HS-5 (cell line): ENCODE results near the gene ZNF729.
"Not testable (repeated sequence)": the region's sequence is repeated elsewhere in the genome, so short reads cannot be mapped to it uniquely, and the experiment has no call there.

ENCODE experiments used
- DNase-seq: peaks from one replicate; pipeline ENCODE4 v3.0.0-alpha.2; 2012; ENCODE audit warnings: low read depth

Gene ZNF729

DNA sequence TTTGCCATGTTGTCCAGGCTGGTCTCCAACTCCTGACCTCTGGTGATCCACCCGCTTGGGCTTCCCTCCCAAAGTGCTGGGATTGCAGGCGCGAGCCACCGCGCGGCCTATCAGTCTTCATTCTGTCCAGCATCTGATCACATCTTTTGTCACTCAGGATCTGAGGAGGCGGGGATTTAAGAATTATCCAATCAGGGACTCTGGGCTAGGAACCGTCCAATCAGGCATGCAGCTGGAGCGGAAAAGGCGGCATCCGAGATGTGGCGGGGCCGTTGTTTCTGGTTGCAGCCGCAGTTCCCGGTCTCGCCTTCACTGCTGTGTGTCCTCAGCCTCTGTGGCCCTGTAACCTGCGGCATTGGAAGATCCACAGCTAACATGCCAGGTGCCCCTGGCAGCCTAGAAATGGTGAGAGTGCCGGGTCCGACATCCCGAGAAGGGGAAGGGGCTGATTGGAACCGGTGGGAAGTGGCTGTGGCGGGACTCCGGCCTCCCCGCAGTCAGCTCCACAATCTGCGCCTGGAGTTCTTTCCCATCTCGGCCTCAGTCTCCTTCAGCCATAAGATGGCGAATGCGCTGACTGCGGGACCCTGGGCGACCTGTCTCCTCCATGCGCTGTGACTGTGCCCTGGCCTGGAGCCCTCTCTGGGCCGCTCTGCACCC is at the start of gene ZNF729:
TSS of gene ZNF729 (plus strand) at position 291 of the 660 bp plus-strand sequence. CDS start at position 376, 85 bp downstream.
- no peak for DNase-seq

DNA sequence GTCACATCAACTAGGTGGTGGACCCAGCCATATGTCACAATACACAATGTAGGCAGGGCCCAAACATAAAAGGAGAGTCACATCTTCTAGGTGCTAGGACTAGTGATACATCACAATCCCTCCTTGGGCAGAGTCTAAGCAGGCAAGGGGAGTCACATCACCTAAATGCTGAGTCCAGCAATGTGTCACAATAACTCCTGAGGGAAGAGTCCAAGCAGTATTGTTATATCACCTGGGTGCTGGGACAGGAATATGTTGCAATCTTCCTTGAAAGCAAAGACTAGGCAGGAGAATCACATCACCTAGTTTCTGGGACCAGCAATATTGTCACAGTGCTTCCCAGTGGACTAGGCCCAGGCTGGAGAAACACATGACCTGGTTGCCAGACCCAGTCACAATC is 29.4 kb upstream of the ZNF729 start:
- DNase-seq: no peak

- no peak for DNase-seq
Observed at GRCh38 chr19:22257381-22257780, 28.9 kb upstream of the ZNF729 start.

DNA sequence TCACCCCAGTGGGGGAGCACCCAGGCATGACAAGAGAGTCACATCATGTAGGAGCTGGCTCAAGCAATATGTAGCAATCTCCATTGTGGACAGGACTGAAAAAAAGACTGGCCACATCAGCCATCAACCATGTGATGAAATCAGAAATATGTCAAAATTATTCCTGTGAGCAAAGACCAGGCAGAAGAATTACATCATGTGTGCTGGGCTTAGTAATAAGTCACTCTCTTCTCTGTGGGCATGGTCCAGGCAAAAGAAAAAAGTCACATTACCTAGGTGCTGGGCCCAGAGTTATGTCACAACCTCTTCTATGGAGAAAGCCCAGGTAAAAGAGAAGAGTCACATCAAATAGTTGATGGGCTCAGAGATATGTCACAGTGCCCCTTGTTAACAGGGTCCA is 28.3 kb upstream of the ZNF729 start:
- DNase-seq: no peak

GRCh38 chr19:22260499-22260898 is 25.7 kb upstream of the ZNF729 start:
- no peak for DNase-seq

DNA sequence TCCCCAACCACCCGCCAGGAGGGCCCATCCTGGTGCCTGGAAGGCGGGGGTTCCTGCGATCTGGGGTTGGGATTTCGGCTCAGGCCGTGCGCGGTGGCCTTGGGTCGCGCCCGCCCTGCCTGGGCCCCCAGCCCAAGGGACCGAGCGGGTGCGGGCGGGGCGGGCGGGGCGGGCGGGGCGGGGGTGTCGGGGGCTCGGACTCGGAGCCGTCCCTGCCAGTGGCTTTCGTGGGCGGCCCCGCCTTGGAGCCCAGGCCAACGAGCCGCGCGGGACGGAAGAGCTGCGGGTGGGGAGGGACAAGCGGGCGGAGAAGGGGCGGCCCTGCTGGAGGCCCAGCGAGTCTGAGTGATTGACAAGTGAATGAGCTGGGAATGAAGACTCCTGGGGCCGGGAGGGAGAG is 24.6 kb upstream of the ZNF729 start:
- DNase-seq: no peak

- no peak for DNase-seq
Observed at GRCh38 chr19:22263121-22263520, 23.1 kb upstream of the ZNF729 start.

DNA sequence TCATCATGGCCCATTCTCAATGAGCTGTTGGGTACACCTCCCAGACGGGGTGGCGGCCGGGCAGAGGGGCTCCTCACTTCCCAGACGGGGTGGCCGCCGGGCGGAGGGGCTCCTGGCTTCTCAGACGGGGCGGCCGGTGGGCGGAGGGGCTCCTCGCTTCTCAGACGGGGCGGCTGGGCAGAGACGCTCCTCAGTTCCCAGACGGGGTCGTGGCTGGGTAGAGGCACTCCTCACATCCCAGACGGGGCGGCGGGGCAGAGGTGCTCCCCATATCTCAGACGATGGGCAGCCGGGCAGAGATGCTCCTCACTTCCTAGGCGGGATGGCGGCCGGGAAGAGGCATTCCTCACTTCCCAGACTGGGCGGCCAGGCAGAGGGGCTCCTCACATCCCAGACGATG is 35.3 kb downstream of the ZNF729 start:
- DNase-seq: not testable (repeated sequence)

GRCh38 chr19:22326219-22326618 is 40.0 kb downstream of the ZNF729 start:
- DNase-seq: no peak

DNA sequence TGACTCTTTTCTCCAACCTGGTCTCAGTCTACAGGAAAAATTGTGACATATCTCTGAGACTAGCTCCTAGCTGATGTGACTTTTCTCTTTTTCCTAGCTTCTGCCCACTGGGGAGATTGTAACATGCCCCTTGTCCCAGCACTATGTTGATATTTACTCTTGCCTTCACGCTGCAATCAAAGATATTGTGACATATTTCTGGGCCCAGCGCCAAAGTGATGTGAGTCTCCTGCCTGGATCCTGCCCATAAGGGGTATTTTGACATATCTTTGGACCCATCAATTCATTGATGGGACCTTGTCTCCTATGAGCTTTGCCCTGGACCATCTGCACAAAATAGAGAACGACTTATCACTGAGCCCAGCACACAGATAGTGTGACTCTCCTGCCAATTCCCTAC is 41.1 kb downstream of the ZNF729 start:
- no peak for DNase-seq

- no peak for DNase-seq
Observed at GRCh38 chr19:22331521-22331920, 45.3 kb downstream of the ZNF729 start.

GRCh38 chr19:22332924-22333323 is 46.7 kb downstream of the ZNF729 start:
- DNase-seq: no peak

DNA sequence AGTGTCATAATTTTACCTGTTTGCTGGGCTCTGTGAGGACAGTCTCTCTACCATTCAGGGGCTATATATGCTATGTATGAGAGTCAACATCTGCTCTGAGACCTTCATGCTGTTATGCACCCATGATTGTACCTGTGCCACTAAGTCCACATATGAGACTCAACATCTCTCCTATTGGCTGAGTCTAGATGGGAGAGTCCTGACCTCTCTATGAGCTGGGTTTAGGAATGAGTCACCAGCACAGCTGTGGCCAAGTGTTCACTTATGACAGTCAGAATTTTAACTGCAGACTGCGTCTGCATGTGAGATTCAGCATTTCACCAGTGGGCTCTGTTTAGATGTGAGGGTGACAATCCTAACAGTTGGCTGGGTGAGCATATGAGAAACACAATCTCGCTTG is 49.5 kb downstream of the ZNF729 start:
- DNase-seq: no peak

DNA sequence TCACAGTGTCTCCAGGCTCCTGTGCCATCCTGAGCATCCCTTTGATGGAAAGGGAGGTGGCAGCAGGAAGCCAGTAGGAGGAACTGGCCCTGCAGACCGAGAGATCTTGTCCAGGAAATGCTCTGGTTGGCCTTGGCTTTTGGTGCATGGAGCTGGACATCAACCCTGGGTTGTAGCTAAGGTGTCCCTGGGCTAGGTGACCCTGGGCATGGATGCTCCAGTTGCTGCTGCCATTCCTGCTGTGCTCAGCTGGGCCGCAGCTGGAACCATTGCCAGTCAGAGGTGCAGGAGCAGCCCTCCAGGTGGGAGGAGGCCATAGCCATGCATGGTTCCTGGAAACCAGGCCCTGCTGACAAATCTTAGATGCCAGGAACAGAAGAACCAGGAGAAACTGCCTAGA is 68.4 kb downstream of the ZNF729 start:
- no peak for DNase-seq
